ENCODE measurements around the gene SIN3B.
"Not testable (repeated sequence)": the region's sequence is repeated elsewhere in the genome, so short reads cannot be mapped to it uniquely, and the experiment has no call there.

Gene SIN3B, protein sequence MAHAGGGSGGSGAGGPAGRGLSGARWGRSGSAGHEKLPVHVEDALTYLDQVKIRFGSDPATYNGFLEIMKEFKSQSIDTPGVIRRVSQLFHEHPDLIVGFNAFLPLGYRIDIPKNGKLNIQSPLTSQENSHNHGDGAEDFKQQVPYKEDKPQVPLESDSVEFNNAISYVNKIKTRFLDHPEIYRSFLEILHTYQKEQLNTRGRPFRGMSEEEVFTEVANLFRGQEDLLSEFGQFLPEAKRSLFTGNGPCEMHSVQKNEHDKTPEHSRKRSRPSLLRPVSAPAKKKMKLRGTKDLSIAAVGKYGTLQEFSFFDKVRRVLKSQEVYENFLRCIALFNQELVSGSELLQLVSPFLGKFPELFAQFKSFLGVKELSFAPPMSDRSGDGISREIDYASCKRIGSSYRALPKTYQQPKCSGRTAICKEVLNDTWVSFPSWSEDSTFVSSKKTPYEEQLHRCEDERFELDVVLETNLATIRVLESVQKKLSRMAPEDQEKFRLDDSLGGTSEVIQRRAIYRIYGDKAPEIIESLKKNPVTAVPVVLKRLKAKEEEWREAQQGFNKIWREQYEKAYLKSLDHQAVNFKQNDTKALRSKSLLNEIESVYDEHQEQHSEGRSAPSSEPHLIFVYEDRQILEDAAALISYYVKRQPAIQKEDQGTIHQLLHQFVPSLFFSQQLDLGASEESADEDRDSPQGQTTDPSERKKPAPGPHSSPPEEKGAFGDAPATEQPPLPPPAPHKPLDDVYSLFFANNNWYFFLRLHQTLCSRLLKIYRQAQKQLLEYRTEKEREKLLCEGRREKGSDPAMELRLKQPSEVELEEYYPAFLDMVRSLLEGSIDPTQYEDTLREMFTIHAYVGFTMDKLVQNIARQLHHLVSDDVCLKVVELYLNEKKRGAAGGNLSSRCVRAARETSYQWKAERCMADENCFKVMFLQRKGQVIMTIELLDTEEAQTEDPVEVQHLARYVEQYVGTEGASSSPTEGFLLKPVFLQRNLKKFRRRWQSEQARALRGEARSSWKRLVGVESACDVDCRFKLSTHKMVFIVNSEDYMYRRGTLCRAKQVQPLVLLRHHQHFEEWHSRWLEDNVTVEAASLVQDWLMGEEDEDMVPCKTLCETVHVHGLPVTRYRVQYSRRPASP

DNA sequence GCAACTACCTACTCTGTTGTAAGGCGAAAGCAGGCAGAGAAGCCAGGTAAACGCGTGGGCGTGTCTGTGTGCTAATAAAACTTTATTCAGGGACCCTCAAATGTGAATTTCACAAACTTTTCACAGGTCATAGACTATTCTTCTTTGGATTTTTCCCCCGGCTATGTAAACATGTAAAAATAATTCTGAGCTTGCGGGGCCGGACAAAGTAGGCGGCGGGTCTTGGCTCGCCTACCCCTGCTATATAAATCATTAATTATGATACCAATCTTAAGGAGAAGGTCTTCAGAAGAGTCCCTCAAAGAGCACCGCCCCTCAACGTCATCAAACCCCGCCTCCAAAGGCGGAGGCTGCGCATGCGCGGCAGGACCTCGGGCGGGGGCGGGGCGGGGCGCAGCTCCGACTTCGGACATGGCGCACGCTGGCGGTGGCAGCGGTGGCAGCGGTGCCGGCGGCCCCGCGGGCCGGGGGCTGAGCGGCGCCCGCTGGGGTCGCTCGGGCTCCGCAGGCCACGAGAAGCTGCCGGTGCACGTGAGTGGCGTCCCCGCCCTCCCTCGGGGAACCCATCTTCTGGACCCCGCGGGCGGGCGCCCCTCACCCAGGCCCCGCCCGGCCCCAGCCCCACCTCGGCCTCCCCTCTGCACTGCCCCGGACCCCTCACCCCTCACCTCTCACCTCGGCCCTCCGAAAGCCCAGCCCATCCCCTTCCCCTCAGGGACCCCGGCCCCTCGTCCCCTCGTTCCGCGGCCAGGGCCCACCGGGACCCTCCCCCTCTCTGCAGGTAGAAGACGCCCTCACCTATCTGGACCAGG, at the start of gene SIN3B:
TSS of gene SIN3B (plus strand) at position 389 of the 812 bp plus-strand sequence. CDS start at position 412, 23 bp downstream.
- DNase-seq, result peak; percentile 74 to 75

DNA sequence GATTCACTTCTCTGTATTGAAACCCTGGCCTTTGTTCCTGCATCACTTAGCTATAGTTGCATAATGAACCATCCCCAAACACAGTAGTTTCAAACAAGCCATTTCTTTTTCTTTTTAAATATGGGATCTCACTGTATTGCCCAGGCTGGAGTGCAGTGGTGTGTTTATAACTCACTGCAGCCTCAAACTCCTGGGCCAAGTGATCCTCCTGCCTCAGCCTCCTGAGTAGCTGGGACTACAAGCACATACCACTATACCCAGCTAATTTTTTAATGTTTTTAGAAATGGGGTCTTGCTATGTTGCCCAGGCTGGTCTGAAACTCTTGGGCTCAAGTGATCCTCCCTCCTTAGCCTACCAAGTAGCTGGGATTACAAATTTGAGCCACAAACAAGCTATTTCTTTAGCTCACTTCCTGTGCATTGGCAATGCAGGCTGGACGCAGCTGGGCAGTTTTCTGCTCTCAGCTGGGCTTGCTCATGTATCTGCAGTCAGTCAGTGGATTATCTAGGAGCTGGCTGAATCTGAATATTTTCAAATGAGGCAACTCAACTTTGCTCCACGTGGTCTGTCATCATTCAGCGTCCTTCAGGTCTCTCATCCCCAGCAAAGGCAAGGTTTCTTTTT, 49.5 kb upstream of the SIN3B start:
- DNase-seq, result no peak

DNA sequence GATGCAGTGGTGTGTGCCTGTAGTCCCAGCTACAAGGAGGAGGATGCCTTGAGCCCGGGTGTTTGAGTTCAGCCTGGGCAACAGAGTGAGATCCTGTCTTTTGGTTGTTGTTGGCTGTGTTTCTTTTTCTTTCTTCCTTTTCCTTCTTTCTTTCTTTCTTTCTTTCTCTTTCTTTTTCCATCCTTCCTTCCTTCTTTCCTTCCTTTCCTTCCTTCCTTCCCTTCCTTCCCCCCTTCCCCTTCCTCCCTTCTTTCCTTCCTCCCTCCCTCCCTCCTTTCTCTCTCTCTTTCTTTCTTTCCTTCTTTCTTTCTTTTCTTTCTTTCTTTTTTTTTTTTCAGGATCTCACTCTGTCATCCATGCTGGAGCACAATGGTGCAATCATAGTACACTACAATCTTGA, 46.5 kb upstream of the SIN3B start:
- no peak for DNase-seq

DNA sequence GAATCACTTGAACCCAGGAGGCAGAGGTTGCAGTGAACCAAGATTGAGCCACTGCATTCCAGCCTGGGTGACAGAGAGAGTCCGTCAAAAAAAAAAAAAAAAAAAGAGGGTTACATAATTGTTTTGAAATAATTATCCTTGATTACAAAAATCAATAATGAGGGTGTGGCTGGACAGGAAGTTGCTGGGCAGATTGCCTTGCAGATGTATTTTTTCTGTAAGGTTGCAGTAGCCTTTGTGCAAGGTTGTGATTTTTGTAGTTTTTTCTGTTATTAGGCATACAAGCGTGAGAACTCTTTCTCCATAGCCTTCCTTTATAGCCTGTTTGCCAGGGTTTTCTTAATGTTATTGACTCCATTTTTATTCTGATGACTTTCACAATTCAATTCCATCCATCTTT, 40.7 kb upstream of the SIN3B start:
- DNase-seq, result no peak

DNA sequence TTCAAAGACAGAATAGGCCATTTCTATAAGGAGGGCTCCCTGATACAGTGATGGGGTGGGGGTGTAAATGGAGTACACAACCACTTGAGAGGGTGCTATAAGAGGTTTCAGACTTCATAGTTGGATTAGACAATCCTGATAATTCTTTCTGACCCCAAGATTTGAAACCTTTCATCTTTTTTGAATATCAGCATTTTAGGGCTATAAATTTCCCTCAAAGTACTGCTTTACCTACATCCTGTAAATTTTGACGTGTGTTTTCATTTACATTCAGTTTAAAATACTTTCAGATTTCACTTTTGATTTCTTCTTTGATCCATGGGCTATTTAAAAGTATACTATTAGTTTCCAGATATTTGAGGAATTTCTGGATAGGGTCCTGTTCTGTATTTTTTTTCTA, 40.0 kb upstream of the SIN3B start:
- no peak for DNase-seq

DNA sequence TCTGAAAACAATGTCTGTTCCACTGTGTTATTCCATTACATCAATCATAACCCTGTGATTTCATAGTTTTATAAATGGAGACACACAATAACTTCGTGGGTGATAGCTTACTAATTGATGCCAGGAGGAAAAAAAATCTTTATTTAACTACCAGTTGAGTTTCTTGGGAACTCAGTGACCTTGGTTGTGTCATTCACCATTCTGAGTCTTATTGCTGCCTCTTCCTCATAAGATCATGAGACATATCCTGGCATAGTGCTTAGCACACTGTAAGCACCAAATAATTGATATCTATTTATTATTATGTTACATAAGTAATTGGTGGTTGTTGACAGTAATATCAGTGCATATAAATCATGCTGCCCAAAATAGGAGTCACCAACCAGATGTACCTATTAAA, 39.1 kb upstream of the SIN3B start:
- no peak for DNase-seq

DNA sequence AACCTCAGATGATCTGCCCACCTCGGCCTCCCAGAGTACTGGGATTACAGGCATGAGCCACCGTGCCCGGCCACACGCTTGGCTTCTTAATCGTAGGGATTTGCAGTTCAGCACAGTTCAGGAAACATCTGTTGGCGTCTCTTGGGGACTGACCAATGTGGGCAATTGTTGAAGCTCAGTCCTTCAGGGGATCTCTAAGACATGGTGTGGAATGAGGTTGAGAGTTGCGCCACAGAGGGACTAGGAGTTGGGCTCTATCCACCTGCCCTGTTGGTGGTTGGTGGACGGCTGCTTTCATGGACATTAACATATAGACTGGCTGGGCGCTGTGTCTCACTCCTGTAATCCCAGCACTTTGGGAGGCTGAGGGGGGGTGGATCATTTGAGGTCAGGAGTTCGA, 37.3 kb upstream of the SIN3B start:
- no peak for DNase-seq

DNA sequence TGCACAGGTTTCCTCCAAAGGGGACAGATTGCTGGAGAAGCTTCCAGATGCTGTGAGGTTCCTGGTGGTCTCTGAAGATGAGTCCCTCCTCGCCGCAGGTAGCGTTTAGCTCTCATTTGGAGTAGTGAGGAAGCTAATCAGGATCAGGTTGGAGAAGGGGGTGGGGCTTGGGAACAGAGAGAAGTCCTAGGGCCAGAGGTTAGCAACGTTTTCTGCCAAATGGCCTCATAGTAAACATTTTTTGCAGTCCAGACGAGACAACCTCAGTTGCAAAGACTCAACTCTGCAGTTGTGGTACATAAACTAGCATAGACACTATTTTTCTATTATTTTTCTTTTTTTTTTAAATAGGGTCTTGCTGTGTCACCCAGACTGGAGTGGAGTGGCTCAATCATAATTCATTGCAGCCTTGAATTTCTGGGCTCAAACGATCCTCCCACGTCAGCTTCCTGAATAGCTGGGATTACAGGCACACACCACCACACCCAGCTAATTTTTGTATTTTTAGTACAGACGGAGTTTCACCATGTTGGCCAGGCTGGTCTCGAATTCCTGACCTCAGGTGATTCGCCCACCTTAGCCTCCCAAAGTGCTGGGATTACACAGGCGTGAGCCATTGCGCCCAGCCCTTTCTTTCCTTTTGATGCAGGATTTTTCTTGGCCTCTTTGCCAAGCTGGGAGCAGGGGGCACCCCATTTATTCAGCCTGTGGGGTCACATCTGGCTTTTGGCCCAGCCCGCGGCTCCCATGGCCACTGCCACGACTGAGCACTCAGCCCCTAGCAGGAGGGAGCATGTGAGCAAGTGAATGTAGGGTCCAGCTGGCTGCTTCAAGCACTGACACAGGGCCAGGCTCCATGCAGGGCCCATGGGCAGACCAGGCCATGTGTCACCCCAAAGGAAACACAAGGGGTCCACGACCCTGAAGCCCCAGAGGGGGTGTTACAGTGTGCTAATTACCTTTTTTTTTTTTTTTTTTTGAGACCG, 34.4 kb upstream of the SIN3B start:
- DNase-seq, result no peak

DNA sequence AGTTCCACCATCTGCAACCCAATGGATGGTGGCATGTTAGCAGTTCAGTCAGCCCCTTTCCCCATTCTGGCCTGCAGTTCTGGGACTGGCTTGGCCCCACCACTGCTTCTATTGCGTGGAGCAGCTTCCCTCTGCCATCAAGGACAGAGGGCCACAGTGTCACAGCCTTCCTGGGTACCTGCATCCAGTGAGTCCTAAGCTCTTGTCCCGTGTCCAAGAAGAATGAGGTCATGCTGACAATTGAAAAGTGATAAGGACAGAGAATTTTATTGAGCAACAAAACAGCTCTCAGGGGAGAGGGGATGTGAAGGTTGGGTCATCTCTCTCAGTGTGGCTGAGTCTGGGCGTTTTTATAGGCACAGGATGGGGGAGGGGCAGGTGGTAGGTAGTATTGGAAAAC, 33.5 kb upstream of the SIN3B start:
- DNase-seq, result no peak

DNA sequence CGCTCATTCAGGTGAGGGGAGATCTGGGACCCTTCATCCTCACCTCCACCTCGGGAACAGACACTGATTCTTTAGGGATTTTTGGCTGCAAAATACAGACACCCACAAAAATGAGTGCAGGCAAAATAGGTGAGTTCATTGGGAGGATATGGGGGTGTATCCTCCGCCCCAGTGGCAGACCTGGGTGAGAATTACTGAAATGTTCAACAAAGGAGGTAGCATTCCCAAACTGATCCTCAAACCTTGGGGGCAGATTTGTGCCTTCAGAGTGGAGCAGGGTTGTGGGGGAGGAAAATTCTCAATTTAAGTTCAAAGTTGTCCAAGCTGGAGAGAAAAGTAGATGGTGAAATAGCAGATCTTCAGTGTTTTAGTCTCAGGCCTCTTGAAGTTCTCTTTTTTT, 31.3 kb upstream of the SIN3B start:
- no peak for DNase-seq

DNA sequence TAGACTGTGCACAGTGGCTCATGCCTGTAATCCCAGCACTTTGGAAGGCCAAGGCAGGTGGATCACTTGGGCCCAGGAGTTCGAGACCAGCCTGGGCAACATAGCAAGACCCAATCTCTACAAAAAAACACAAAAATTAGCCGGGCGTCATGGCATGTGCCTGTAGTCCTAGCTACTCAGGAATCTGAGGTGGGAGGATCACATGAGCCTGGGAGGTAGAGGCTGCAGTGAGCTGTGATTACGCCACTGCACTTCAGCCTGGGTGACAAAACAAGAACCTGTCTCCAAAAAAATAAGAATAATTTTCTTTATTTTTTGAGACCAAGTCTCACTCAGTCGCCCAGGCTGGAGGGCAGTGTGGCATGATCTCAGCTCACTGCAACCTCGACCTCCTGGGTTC, 30.9 kb upstream of the SIN3B start:
- not testable (repeated sequence) for DNase-seq

DNA sequence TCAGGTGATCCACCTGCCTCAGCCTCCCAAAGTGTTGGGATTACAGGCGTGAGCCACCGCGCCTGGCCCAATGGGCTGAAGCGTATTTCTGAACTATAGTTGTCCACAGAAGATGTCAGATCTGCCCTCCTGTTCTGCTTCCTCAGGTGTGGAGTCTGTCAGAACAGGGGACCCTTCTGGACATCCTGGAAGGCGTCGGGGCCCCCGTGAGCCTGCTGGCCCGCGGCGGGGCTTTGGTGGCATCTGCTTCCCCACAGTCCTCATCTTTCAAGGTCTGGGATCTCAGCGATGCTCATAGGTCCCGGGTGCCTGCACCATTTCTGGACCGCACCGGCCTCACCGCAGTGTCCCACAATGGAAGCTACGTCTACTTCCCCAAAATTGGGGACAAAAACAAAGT, 29.5 kb upstream of the SIN3B start:
- no peak for DNase-seq

DNA sequence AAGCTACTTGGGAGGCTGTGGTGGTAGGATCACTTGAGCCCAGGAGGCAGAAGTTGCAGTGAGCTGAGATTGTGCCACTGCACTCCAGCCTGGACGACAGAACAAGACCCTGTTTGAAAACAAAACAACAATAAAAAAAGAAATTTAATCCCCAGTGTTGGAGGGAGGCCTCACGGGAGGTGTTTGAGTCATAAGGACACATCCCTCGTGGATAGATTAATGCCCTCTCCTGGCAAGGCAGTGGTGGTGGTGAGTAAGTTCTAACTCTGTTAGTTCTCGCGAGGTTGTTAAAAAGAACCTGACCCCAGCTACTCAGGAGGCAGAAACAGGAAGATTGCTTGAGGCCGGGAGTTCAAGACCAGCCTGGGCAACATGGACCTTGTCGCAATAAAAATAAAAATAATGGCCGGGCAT, 27.6 kb upstream of the SIN3B start:
- no peak for DNase-seq

DNA sequence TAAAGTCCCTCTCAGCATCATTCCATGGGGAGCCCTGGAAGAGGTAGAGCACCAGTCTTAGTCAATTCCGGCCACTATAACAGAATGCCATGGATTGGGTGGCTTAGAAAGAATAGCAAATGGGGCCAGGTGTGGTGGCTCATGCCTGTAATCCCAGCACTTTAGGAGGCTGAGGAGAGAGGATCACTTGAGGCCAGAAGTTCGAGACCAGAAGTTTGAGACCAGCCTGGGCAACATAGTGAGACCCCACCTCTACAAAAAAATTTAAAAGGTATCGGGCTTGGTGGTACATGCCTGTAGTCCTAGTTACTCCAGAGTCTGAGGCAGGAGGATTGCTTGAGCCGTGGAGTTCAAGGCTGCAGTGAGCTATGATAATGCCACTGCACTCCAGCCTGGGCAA, 25.0 kb upstream of the SIN3B start:
- no peak for DNase-seq

DNA sequence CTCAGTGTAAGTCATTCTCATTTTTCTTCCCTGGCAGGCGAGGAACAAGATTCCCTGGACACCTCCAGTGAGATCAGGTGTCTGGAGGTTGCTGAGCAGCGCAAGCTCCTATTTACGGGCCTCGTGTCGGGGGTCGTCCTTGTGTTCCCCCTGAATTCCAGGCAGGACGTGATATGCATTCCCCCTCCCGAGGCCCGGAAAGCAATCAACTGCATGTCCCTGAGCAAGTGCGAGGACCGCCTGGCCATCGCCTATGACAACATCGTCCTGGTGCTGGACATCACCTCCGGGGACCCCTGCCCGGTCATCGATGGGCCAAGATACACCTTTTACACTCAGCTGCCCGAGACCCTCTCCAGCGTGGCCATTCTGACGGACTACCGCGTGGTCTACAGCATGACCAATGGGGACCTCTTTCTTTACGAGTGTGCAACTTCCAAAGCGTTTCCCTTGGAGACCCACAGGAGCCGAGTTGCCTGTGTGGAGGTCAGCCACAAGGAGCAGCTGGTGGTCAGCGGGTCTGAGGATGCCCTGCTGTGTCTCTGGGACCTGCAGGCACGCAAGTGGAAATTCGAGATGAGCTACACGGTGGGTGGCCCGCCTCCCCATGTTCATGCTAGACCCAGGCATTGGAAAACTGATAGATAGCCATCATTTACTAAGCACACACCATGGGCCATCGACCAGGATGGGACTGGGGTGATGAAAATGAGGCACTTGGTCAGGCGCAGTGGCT, 21.5 kb upstream of the SIN3B start:
- no peak for DNase-seq

DNA sequence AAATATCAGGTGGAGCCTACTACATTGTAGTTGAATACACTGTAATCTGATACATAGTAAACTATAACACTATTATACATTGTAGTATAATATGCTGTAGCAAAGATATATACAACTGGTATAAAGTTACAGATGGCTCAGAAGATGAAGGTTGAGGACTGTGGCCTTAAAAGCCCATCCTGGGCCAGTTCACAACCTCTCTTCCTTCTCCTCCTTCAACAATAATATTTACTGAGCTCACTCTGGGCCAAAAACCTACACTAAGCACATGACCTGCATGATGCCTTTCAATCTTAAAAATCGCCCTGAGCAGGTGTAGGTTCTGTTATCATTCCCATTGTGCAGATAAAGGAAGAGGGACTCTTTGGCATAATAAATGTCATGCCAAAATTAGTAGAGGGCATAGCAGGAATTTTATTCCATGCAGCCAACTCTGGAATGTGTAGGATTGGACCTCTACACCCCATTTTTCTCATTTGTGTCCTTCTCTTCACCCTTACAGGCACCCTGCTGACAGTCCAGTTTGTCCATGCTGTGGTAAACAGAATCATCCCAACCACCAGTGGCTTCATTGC, 14.6 kb upstream of the SIN3B start:
- no peak for DNase-seq

DNA sequence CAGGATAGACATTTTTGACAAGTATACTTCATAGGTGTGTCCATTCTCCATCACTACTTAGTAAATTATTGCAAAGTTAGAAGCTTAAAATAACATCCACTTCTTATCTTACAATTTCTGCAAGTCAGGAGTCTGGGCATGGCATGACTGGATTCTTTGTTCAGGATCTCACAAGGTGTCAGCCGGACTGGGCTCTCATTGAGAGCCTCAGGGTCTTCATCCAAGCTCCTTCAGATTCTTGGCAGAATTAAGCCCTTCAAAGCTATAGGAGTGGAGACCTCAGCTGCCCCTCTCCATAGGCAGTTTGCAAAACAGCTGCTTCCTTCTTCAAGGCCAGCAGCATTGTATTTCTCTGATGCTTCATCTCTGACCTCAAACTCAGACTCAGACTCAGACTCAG, 9.1 kb upstream of the SIN3B start:
- no peak for DNase-seq

DNA sequence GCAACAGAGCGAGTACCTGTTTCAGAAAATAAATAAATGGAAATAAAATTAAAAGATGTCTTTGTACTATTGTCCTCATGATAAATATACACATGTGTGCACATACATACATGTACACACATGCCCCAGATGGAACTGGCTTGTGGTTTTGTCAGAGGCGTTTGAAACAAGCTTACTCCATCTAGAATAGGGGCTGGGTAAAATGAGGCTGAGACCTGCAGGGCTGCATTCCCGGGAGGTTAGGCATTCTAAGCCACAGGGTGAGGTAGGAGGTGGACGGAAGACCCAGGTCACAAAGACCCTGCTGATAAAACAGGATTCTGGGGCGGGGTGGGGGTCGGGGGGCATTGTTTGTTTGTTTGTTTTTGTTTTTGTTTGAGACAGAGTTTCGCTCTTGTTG, 8.1 kb upstream of the SIN3B start:
- no peak for DNase-seq

DNA sequence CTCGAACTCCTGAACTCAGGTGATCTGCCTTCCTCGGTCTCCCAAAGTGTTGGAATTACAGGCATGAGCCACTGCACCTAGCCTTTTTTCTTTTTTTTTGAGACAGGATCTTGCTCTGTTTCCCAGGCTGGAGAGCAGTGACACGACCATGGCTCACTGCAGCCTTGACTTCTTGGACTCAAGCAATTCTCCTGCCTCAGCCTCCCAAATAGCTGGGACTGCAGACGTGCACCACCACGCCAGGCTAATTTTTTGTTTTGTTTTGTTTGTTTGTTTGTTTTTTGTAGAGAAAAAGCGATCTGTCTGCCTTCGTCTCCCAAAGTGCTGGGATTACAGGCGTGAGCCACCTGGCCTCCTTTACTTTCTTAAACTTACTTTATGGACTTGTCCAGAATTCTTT, 6.5 kb upstream of the SIN3B start:
- no peak for DNase-seq

All from bone marrow (tissue), 2 donors.